ENCODE results near the gene C1orf21. TPM values are rescaled to one million over a fixed set of nuclear protein-coding genes. Genes with fewer than 3 reads are reported as not detected.

C1orf21 gene
- polyA plus RNA-seq, 1 donor: 47.8 TPM

DNA sequence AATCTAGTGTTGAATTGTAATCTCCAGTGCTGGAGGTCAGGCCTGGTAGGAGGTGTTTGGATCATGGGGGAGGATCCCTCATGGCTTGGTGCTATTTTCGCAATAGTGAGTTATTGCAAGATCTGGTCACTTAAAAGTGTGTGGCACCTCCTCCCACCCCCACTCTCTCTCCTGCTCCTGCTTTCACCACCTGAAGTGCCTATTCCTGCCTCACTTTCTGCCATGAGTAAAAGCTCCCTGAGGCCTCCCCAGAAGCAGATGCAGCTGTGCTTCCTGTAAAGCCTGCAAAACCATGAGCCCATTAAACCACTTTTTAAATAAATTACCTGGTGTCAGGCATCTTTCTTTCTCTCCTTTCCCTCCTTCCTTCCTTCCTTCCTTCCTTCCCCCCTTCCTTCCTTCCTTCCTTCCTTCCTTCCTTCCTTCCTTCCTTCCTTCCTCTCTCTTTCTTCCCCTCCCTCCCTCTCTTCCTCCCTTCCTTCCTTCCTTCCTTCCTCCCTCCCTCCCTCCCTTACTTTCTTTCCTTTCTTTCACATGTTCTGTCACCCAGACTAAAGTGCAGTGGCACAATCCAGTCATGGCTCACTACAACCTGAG, 172.4 kb downstream of the C1orf21 start:
- DNase-seq: no peak

DNA sequence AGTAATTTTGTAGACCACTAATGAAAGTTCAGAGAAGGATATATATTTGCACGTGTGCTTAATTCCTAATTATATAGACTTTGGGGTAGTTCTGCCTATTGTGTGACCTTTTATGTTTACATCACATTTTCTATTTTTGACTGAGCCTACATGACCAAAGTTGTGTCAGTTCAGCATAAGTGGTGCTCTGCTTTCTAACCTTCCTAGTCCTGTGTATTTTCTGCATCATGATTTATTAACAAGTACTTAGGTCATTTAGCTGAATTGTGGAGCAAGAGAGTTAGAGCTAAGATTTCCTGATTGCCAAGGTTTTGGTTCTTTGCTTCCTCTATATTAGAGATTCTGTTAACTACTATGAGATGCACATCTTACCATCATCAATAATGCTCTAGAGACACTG, 176.0 kb downstream of the C1orf21 start:
- no peak for DNase-seq

DNA sequence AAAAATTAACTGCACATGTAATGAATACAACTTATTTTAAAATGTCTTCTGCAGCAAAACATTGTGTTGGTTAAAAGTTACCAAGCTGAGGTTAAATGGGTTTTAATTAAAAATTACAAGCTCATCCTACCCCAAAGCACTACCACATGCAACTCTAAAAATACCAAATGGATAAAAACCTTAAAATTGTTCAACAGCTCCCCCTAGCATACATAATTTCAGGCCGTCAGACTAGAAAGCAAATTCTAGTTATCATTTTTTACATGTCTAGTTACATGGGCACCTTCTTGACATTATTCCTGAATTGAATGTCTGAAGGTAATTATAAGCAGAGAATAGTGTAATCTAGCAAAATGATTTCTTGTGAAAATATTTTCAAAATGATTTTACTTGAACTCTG, 176.5 kb downstream of the C1orf21 start:
- DNase-seq: peak; percentile 34

DNA sequence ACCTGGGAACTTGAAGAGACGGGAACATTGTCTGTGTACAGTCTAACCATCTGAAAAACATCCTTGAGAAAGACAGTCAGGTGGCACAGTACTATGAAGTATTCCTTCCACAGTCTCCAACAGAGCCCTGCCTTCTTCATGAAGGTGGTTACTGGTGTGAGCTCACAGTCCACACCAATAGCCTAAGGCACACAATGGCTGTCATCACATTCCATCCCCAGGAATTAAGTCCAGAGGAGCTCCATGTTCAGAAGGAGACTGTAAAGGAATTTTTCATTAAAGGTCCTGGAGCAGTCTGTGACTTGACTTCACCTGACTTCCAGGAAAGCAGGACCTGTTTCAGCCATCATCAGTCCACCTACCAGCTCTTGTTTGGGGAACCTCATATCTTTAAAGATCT, 180.2 kb downstream of the C1orf21 start:
- DNase-seq: no peak

DNA sequence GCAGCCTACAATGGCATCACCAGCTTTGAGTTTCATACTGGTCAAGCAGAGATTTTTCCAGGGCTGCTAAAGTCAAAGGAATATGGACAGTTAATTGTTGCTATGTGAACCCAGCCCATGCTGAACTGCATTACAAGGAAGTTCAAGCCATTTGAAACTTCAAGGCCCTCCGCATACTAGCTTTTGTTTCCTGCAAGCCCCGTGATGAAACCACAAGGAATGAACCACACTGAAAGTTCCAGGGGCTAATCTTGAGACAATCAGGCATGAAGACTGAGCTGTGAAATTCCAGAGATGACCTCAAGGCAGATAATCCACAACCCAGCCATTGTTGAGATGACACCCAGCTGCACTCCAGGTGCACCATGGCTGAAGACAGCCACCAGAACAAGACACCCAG, 180.8 kb downstream of the C1orf21 start:
- DNase-seq: no peak

DNA sequence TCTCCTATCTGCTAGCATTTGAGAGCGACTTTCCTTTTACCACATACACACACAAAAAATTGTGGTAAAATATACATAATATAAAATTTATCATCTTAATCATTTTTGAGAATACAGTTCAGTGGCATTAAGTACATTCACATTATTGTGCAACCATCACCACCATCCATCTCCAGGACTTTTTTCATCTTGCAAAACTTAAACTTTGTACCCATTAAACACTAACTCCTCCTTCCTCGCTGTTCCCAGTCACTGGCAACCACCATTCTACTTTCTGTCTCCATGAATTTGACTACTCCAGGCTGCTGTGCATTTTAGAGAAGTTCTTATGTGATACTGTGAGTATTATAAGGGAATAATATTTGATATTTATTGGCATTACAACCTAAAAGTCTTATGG, 181.3 kb downstream of the C1orf21 start:
- DNase-seq: no peak

DNA sequence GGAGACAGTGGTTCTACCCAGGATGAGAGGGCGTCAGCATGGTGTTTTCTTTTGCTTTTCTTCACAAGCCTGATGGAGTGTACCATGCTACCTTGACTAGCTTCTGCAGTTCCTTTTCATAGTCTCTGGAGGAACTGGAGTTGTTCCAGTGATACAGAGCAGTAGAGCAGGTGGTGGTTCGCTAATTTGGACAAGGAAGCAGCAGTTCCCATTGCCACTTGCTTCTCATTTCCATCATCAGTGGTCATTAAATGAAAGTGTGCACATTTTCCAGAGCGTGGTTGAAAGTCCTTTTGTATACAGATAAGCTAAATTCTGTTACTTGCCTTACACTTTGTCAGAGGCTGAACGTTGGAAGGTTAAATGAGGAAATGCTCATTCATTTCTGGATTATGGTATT, 182.3 kb downstream of the C1orf21 start:
- no peak for DNase-seq

DNA sequence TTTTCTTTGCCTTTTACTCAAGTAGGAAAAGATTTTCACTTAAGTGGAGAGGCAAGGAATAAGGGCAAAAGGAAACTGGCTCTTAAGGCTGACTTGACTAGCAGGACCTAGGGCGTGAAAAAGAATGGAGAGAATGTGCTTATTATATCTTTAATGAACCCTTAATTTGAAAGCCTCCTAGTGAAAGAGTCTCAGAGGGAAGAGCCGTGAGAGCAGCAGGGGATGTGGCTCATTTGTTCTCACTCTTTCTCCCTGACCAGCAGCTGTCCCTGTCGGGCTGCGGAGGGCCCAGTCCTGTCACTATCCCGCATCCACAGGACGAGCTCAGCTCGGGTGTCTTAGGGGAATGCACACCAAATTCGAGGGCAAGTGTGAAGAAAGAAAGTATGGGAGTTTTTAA, 187.8 kb downstream of the C1orf21 start:
- DNase-seq: no peak

DNA sequence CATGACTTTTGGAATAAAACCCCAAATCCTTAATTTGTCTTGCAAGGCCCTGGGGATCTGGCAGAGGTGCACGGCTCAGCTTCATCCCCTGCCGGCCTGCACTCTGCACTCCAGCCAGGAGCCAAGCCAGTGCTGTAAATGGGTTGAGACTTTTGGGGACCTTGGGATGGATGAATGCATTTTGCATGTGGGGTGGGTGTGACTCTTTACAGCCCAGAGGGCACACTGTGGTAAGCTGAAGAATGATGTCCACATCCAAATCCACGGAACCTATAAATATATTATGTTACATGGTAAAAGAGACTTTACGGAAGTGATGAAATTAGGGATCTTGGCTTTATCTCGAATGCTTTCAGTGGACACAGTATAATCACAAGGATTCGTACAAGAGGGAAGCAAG, 190.0 kb downstream of the C1orf21 start:
- DNase-seq: no peak

DNA sequence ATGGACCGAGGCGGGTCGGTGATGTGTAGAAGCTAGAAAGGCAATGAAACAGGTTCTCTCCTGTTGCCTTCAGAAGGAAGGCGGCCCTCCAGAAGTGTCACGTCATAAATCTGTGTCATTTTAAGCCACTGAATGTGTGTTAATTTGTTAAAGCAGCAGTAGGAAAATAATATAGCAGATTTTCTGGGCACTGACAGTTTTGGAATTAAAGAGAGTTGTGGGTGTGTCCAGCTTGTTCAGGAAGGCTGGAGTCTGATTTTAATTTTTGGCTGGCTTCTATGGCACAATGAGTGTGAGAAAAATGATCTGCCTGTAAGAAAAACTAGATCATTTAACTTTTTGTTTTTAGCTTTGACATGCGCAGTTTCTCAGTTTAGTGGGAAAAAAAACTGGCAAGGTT, 190.5 kb downstream of the C1orf21 start:
- peak; percentile 66 for DNase-seq

DNA sequence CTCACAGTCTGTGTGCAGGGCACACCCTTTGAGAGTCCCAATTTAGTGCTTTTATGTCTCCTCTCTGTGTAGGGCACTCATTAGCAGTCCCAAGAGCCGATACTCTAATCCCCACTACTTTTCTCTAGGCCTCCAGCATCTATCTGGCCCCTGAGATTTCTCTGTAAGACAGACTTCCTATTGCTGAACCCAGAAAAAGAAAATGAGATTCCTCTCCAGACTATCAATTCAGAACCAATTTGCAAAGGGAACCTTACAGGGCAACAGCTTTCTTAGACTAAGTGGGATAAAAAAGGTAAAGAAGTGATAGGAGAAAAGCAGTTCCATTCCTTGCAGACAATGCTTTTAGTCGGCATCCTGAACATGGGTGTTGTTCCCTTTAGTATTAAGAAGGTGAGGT, 195.6 kb downstream of the C1orf21 start:
- no peak for DNase-seq

DNA sequence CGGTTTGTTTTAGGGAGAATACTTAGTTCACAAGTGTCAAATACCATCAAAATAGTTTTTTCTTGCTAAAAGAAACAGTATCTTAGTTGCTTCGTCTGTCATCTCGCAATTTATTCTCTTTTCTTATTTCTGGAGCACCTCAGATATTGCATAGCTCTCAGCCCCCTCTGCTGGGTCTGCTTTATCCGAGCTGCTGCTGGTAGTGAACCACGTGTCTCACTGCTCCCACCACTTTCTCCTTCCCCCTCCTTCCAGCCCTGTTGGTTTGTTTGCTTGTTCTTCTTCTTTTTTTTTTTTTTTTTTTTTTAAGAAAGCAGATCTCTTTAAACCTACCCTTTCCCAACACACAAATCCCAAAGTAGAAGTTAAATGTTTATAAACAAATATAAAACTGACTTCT, 197.0 kb downstream of the C1orf21 start:
- no peak for DNase-seq

DNA sequence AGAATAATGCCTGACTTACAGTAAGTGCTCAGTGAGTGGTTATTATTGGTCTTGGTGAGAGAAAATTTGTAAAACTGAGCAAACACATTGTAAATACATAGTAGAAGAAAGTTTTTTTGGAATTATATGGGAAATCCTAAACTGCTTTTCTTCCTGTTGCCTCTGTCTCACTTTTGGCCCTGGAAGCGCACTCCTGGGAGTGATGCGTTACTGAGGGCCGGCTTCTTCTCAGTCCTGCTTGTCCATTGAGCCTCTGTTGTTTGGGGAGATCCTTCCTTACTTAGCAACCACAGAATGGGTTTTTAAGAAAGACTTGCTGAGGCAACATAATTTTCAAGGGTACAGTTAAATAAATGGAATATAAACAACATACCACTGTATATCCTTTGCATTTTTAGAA, 201.9 kb downstream of the C1orf21 start:
- DNase-seq: no peak

DNA sequence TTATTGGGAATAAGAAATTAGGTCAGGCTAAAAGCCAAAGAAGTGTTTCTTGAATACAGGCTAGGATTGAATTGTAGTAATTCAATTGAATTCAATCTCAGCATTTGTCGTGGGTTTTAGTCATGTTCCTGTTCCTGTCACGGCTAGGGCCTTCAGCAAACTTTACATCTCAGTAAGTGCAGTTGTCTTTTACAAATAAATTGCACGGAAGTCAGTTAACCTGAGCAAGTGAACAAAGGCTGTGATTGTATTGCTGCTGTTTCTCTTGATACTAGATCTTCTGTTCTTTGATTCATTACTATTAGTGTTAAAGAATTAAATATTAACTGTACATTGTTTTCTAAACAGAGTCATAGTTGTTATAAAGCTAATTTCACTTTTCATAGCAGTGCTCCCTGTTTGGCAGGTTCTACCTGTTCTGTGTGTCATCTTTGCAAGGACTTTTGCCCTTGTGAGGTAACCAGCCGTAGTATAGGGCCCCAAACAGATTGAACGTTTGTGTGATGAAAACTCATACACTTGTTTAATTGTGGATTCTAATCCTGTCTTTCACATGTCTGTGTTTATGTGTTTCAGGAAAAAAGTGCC, 203.4 kb downstream of the C1orf21 start:
- DNase-seq: no peak

DNA sequence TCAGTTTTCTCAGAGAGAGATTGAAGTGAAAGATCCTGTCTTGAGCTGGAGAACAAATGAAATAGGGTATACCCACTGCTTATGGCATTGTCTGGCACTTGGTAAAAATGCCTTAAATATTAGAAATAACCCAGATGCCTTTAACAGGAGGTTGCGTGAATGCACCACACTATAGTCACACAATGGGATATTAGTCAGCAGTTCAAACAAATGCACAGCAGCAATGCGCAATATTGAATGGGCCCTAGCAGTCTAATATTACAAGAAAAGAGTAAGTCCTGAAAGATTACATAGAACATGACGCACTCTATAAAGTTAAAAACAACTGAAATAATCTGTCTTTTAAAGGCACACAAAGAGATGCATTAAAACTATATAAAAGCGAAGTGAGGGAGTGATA, 206.8 kb downstream of the C1orf21 start:
- DNase-seq: no peak

DNA sequence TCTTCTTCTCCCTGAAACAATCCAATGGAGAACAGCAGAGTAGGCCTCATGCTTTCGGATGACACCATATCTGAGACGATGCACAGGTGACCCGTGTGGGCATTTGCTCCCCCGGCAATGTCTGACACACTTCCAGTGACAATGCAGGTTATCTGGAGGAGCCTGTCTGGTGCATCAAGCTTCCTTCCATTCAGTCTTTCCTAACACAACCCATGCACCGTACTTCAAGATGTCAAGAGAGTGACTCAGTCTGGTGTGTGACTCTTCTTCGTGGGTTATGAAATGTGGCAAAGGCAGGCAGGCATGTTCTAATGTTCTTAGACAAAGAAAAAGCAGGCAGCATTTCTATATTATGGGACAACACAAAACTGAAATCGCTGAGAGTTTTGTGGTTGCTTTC, 208.8 kb downstream of the C1orf21 start:
- DNase-seq: no peak

DNA sequence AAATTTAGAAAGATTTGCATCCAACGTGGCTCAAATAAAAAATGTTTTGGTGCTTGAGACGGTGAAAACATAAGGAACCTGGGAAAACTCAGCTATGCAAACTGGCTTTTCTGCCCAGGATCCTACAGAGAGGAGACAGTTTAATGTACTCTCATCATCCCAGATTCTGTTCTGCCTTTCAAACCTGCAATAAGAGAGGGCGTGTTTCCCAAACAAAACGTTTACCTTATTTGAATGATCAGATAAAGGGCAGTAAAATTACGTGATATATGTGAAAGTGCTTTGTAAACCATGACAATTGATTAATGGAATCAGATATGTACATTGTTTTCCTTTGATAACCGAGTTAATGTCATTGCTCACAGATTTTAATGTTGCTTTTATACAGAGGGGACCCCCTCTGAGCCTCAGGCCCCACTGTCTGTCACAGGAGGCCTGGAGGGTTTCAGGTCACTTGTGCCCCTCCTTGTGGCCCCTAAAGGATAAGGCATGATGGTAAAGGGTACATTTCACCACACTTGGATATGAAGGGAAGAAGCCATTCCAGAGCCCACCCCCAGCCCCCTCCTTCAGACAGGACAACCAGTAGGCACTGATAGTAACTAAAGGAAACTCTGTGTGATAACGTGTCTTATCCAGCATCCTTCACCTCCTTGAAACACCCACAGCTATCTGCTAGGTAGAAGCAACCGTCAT, 210.3 kb downstream of the C1orf21 start:
- DNase-seq: no peak

DNA sequence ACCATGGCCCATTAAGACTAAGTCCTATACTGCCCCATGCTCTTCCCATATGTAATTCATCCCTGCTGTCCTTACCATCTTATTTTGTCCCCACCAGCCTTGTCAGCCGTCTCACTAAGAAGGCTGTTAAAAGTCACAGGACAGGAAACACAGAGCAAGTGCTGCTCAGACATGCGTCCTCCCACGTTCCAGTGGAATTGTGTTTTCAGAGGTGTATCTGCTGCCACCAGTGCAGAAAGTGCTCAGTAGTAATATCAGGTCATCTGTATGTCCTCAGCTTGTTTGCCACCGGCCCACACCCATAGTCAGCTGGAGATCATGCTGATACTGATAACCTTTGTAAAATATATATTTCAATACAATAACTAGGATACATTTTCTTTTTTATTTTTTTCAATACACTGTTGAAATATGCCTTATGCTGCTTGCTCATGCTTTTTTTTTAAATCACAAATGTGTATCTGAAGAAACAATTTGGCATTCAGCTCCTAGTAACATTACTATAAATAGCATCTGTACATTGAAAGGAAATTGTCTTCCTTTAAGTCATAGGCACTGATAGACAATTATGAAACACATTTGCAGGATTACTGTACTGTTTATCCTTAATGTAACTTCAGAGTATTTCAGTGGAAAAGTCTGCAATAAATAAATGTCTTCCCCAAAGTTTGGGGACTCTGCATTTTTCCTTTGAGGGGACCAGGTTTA, 211.0 kb downstream of the C1orf21 start:
- DNase-seq: no peak

DNA sequence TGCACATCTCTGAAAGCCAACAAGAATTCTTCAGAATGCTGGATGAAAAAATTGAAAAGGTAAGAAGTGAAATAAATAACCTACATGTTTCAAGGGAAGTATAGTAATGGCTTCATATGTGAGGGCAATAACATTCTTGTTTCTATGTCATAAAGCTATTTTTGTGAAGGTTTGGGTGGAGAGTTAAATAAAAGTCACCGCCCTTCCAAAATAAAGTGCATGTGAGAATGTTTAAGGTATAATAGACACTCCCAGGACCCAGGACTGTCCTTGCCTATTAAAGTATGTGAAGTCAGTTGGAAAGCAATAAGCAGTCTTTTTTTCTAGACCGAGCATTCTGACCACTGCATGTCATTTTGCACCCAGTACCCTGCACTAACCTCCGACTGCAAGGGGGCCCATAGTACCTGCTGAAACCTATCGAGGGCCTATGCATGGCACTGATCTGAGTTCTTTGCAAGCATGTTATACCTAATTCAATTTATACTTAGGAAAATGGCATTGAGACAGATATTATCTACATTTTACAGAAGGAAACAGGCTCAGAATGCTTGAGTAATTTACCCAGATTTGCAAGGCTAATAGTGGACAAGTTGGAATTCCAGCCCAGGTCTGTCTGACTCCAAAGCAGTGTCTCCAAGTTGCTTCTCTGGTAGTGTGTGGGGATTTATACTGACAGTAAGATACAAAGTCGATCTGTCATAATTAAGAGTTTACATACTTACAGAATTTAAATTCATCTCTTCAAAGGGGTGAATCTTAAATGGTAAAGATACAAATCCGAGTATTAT, 211.8 kb downstream of the C1orf21 start:
- no peak for DNase-seq

DNA sequence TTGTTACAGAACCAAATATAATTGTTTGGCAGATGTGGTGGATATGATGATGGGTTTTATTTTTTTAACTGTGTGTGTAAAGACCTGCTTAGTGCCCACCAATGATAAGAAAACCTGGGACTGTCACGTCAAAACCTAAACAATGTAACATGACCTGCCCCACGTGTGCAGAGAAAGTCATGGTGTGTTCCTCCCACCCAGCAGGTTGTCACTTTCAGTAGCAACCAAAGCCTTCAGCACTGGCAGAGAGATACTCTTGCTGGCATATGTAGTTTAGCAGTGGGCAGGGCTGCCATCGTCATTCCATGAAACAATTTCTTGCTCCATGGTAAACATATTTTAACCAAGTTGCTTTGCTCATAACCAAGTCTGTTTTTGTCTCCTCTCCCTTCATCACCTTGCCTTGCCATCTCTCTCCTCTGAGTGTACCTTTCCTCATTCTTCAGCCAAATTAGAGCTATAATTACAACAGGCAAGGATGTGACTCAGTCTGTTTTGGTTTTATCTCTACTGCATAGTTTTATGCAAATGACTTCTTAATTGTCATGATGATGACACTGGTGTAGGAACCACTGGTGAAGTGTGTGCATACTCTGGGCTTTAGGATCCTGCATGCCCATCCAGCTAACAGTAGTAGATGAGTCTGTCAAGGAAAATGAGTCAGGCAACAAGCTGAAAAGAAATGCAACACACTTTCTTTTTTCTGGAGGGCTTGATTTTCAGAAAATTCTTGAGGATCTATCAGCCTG, 217.5 kb downstream of the C1orf21 start:
- DNase-seq: no peak

DNA sequence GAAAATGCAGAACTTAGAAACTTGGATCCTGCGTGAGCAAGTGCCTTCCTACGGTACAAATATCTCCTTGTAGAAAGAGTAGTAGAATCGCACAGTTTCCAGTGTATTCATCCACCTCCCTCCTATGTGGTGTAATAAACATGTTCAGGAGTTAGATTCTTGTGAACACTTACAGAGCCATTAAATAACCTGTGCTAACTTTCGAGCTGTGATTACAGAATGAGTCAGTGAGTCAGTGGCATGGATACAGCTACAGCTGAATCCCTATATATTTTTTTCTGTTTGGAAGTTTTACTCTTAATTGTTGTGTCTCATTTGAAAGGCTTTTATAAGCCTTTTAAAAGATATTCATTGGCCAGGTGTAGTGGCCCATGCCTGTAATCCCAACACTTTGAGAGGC, 219.1 kb downstream of the C1orf21 start:
- DNase-seq: no peak

DNA sequence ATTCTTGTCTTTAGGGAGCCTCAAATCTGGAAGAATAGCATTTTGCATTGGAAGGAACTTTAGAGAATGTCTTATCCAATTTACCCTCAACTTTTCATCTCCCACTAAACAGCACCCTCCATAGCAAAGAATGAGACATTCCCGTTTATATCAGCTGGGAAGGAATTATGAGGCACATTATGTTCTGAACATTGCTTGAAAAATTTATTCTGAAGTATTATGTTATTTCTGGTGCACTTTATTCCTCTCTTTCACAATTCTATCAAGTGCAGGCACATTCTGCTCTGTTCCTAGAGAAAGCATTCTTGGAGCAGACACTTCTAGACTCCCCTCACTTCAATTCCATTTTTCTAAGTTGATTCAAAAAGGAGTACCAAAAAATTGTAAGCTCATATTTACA, 220.0 kb downstream of the C1orf21 start:
- DNase-seq: no peak

All from hindlimb muscle (tissue), 1 donor.